ENCODE results near the gene FAM163A.
"Not testable (repeated sequence)": the region's sequence is repeated elsewhere in the genome, so short reads cannot be mapped to it uniquely, and the experiment has no call there.

FAM163A gene

GRCh38 chr1:179855831-179856230 lies 112.7 kb downstream of the FAM163A start:
- DNase-seq (ENCODE audit: low read depth), result not testable (repeated sequence)

- no peak for DNase-seq (ENCODE audit: low read depth)
These were observed 113.2 kb downstream of the FAM163A start for GRCh38 chr1:179856296-179856695.

DNA sequence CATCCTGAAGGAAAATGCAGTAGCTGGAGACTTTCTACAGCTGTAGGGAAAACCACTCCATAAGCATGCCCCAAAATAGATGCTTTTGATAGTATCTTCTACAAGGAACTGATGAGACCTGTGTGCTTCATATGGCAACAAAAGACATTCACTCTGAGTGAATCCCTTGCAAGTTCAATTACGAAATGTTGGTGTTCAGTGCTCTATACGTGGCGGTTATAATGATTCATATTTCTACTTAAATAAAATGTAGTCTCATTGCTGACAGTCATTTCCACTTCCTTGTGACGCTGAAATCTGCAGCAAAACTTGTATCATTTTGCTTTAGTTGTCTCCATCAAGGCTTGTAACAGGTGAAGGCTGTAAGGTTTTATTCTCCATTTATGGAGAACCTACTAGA lies 113.9 kb downstream of the FAM163A start:
- no peak for DNase-seq (ENCODE audit: low read depth)

DNA sequence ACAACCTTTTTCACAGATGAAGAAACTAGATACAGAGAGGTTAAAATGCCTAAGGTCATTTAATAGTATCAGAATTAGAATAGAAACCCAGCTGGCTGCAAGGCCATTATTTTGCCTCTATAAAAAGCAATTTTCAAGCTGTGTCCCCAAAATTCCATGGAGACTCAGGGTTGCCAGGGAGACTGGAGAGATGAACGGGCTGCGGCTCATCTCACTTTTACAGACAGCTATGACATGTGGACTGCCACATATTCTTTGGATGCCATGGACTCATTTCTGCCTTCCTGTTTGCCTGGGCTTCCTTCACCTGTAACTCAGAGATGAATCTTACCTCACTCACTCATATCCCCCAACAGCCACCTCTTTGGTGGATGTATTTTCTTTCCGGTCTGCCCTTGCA lies 117.6 kb downstream of the FAM163A start:
- no peak for DNase-seq (ENCODE audit: low read depth)

DNA sequence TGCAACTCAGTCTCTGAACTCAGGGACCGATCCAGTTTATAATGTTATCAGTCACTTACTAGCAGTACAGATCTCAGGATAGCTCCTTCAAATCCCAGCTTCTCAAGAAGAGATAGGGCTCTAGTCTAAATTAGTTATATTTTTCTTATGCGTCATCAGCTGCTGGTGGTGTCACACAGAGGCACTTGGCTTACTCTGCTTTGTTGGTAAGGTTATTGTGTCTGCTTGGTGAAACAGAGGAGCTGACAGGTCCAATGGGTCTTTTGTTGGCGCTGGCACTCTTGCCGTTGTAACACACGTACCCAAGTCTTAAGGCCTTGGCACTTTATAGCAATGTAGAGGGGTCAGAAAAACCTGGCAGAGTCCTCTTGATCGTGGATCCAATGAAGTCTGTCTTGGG lies 122.3 kb downstream of the FAM163A start:
- no peak for DNase-seq (ENCODE audit: low read depth)

All from activated T-cell treated with anti-CD3 and anti-CD28 coated beads for 48 hours (primary cell).